Testis (tissue), 2 donors: ENCODE measurements around the gene GDPD5.

Experiments used
- CTCF ChIP-seq, 3 experiments: fragments of 450-650 bp in 2 of 3; fragments of 200-600 bp in 1 of 3; sonication (generic) in 1 of 3; IDR thresholded peaks; one replicate each; pipeline ENCODE4 v1.5.1; 2016 to 2019; ENCODE audit warnings: antibody characterized with exemption in 3 of 3, mild to moderate bottlenecking in 2 of 3, moderate library complexity in 1 of 3
- POLR2A ChIP-seq: fragments of 450-650 bp; IDR thresholded peaks from one replicate; pipeline ENCODE4 v1.6.1; 2017; ENCODE audit warnings: antibody characterized with exemption, mild to moderate bottlenecking, moderate library complexity

DNA sequence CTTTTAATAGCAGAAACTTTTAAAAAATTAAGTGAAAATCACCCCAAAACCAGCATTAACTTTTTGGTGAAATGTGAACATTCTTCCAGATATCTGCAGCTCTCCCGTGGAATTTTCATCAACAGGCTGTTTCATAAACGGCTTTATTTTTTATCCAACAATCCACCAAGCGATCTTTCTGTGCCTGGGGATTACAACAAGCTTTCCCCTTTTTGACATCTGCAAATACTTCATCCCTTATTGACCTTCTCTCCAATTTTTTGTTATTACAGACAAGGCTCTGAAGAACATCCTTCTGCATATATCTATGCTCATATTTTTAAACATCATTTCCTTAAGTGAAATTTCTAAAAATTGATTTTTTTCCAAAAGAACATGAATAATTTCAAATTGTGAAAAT is 30.5 kb upstream of the GDPD5 start:
- TF ChIP-seq CTCF (IDR thresholded peaks at IDR 0.05) (no peak), POLR2A (no peak)
